ENCODE measurements around the gene NELFCD.
A peak's percentile ranks its signal among the peaks of the same experiment; 100 is the strongest.

NELFCD gene

DNA sequence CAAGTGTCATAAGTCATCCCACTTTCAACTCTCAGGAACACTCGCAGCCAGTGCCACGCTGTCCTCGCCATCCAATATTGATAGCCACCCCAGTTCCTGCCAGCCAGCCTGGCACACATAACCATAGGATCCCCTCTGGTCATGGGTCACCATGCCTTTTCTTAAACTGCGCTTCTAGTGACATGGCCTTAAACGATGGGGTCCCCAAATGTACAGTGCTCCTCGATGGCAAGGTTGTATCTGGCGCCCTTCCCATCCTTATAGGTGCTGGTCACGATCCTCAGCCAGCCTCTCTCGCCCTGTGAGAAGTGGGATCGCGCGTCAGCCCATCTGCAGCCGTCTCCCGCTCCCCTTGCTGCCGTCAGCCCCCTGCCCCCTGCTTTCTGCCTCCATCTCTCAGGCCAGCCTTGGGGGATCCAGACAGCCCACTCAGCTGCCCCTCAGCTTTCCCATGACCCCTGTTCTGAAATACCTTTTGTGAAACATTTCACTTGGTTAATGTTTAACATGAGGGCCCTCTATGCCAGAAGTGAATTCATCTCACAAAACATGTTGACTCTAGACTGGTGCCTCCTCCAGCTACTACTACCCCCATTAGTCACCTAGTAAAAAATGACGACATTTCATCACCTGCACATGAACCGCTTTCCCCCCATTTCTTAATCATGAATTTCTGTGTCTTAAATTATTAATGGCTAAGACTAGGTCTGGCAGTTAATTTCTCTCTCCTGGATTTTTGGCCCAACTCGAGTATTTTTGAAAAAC is 14.6 kb downstream of the NELFCD start:
- no peak for DNase-seq

DNA sequence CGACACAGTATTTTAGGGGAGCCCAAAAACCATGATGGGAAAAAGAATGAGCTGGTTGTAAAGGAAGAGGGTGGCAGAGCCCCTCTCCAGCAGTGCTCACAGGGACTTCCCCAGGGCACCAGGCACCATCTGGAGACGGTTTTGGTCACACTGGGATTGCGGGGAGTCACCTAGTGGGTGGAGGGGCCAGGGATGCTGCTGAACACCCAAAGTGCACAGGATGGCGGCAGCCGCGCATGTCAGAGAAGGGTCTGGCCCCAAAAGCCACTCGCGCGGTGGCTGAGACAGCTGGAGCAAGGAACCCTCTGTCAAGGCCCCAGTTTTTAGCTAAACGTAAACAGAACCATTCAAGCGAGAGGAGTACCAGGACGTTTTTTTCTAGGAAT is 15.2 kb downstream of the NELFCD start:
- no peak for DNase-seq

DNA sequence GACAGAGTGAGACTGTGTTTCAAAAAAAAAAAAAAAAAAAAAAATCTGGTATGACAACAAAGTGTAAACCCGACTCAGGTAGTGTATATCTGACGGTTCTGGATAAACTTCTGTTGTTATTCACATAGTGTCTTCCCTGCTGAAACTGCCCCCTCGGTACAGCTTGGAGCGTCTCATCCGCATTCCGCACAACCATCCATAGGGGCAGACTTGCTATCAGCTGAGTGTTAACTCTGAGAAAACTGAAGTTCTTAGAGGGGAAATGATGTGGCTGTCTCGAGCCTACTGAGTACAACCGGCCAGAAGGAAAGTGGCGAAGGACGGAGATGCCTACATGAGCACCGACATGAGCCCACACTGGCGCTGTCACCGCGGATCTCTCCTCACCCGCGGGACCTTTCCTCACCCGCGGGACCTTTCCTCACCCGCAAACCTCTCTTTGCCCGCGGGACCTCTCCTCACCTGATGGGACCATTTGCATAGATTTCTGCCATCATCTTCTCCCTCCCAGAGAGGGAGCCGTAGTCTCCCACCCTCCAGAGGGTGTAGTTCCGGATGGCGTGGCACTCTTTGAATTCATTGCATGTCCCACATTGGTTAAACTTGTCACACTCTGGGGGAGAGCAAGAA is 16.2 kb downstream of the NELFCD start:
- DNase-seq, result no peak

DNA sequence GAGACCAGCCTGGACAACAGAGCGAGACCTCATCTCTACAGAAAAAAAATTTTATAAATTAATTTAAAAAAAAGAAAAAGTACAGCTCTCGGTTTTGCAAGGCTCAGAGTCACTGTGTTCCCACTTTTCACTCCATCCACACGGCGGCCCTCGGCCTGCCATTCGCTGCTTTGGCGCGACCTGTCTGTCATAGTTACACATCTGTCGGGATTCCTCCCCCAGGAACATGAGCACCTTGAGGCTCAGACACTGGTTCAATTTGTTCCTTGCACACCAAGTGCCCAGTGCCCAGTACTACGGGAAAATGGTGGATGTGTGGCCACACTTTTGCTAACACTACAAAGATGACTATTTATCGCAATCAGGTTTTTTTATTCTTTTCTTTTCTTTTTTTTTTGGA is 17.6 kb downstream of the NELFCD start:
- no peak for DNase-seq

DNA sequence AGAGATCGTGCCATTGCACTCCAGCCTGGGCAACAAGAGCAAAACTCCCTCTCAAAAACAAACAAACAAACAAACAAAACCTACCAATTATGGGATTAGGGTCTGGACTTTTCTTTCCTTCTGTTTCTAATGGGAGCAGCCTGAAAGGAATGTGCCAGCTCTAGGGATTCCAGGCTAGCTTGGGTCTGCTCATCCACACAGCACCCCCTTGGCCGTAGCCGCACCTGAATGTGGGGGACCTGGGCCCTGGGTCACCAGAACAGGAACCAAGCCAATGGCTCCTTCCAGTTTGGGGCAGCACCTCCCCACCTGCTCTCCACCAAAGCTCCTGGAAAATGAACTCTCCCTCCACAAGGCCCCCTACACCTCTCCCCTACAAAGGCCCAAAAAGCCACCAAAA is 19.3 kb downstream of the NELFCD start:
- DNase-seq, result no peak

DNA sequence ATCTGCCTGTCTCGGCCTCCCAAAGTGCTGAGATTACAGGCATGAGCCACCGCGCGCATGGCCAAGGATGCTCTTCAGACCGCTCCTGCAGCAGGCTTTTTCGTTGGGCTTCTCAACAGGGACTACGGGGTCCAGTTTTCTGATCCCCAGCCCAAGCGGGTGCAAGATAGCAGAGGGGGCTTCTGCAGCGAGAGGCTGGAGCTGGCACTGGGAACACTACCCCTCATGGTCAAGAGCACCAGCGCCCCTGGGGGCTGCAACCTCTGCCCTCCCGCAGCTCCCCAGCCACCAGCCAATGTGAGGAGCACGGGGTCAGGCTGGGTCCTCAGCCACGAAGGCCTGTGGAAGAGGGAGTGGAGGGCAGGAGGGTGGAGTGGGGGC is 20.0 kb downstream of the NELFCD start:
- no peak for DNase-seq

DNA sequence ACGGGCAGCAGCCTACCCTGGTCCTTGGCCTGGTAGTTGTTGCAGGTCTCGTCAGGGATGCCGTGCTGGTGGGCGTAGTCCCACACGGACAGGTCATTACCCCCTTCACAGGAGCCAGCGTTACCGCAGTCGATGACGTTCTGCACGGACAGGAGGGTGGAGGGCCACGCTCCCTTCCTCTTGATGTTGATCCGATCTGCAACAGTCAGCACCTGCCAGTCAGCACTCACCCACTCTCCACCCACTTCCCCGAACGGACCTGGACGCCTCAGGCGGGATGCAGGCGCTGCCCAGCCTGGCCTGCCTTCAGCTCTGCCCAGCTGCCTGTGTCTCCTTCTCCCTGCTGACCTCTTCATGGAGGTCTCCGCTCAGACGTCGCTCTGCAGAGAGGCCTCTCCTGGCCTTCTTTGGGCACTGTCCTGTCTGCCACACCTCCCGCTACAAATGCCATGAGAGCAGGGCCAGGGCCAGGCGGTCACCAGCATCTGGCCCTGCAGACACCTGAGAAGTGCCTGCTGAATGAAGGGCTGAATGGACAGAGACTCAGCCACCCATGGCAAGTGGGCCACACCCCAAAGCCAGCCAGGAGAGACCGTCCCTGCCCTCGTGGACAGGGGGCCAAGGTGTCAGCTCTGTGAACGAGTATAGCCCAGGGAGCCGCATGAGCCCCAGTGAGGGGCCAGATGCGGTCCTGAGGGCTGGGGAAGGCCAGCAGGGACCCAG is 20.6 kb downstream of the NELFCD start:
- no peak for DNase-seq

DNA sequence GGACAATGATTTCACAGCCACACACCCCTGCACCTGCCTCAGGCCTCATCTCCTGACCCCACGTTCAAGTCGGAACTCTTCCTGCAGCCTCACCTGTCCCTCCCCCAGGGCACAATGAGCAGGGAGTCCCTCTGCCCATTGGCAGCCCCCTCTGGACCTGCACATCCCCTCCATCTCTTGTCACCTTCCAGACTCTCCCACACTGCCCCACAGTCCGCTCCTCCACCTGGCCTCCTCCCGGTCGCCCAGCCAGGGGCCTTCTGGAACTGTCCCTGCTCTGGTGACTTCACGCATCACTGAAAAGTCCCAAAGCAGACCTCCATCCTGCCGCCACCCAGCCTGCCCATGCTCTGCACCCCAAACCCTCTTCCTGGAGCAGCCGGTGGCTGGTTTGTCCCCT is 21.3 kb downstream of the NELFCD start:
- DNase-seq, result no peak

DNA sequence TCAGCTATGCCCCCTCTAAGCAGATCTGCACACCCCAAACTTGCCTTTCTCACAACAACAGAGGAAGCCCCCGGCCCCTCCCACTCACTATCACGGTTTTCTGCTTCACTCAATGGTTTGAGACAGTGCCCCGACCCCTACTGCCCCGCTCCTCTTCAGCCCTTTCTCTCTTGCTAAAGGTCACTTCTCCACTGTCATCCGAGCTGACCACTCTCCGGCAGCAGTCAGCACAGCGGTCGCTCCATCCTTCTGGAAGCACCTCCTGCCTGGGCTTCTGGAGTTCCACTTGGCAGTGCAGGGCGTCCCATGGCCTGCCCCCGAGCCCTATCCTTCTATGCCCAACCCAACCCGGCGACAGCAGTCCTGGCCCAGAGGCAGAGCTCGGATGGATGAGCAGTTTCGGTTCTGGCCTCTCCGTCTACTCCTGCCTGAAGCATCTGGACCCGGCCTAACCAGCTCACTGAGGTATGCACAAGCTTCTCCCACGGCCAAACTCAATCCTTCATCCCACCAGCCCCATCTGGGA is 21.9 kb downstream of the NELFCD start:
- DNase-seq, result no peak

DNA sequence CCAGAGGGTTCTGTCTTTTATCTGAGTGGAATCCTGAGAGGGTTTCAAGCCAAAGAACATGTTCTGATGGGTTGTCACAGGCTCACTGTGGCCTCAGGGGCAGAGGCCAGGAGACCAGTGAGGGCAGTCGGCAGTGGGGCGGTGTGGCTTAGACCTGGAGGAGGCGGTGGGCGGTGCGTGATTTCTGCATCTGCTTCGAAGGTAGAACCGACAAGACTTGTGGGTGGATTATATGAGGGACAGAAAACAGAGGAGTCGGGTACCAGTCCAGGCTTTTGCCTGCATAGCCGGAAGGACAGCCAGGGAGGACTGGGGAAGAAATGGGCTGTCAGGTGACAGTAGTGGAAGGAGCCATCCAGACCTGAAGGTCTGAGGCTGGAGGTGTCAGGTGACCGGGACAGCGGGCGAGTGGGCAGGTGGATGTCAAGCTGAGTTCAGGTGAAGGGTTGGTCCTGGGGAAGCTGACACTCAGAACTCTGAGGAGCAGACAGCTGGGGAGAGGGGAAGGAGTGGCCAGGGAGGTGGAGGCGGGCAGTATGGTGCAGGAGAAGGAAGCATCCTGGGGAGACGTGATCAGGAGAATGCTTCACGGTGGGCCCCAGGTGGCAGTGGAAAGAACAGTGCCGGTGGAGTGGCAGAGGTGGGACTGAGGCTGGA is 22.9 kb downstream of the NELFCD start:
- no peak for DNase-seq

DNA sequence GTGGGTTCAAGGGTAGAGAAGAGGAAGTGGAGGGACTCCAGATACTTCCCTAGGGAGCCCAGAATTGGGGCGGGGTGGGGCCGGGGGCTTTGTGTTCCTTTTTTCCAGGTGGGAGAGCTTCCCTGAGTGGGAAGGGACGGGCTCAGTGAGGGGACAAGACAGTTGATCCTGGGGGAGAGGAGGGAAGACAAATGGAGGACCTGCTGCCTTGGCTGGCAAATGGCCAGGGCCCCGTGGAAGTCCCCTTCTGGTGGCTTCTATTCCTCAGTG is 23.4 kb downstream of the NELFCD start:
- DNase-seq, result peak; percentile 8

DNA sequence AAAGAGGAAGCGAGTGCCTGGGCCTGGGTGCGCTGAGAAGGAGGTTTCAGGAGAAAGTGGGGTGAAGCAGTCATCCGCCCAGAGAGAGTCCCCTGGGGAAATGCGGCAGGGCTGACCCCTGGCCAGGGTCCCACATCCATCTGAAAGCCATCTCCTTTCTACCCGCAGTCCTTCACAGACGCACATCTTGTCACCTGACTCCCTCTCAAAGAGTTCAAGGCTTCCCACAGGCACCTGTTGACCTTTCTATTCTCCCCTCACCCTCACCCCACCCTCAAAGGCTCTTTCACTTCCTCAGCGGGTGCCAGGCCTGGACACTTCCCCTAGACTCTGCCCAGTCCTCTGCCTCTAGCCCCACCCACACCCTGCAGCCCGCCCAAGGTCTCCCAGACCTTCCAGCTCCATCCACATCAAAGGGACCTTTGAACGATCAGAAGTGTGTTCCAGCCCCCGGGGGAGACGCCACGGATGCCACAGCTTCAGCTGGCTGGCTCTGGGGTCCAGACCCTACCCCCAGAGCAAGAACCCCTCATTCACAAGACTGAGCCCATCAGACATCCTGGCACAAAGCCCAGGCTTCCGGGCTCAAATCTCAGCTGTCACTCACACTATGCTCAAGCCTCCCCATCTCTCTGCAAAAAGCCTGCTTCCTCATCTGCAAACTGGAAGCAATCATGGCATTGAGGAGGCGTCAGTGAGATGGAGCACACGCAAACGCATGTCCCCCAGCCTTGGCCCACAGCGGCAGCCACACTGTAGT is 23.9 kb downstream of the NELFCD start:
- DNase-seq, result peak; percentile 9

DNA sequence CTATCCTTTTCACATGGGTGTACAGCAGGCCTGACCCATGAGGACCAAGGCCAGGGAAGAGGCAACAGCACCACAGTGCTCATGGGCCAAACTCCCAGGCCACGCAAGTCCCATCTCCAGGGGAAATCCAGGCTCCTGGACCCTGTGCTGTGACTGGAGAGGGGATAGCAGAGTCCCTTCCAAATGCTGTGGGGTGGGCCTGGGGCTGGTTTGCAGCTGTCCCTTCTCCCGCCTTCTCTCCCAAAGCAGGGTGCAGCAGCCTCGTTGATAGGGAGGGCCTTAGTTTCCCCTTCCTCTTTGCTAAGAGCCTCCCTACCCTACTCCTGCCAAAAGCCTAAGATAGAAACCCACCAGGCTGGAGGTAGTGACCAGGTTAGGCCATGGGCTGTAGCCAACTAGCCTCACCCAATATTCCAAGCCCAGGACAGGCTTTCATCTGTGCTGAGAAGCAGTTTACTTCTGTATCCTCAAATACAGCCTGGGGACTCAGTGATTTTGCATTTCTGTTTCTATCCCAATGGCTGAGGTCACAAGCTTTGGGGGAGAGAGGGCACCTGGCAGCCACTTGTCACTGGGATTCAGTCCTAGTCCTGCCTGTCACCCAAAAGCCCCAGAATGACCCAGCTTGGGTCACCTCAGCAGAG is 24.6 kb downstream of the NELFCD start:
- no peak for DNase-seq

DNA sequence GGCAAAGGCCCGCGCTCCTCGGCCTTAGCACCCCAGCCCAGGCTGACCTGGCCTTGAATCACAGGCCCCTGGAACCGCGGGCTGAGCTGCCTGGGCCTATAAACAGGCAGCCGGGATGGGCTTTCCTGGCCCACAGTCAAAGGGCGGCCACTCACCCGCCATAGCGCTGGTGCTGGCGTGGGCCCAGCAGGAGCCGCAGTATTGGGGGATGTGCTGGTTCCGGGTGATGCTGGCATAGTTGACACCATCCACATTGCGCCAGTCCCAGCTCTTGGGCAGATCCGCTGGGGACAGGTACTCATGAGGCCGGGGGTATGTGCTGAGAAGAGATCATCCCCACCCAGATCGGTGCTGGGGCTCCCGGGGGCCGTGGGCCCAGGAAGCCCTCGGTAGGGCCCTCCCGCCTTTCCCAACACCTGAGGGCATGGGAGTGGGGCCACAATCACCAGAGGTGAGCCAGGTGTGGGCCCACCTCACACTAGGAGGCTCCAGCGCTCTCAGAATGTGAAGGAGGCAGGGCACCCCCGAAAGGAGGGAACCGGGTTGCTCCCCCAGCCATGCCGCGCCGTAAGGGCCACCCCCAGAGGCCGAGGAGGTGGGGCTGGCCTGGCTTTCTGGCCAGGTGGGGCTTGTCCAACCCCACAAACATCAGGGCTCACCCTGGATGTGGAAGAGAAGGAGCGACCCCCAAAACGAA is 25.3 kb downstream of the NELFCD start:
- DNase-seq, result no peak

DNA sequence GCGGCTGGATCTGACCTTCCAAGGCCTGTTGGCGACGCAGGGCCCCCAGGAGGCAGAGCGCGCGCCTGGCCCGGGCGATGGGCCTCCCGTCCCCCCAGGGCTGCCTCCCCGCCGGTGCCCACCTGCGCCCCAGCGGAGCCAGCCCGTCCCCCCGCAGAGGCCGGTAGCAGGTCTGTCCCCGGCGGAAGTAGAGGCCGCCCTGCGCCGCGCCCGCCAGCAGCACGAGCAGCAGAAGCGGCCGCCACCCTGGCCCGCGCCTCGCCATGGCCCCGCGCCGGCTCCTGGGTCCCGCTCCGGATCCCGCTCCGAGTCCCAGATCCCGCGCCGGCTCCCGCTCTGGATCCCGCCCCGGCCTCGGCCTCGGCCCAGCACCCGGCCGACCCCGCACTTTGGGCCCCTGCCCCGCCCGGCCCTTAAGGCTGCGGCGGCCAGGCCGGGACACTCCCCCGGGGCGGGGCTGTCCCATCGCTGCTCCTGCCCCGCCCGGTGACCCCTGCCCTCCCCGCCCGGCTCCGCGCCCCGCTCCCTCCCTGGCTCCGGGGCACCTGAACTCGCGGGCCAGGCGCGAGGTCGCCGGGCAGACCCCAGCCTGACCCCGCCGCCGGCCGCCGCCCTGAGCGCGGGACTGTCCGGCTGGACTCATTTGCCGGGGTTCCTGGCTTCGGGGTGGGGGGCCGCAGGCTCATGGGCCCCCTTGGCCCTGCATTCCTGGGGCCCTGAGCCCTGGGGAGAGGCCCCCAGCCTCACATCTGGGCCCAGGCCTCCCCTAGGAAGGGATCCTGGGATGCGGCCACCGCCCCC is 26.0 kb downstream of the NELFCD start, which contains the start of gene CTSZ:
CTSZ (minus strand) TSS at position 391 of the 801 bp plus-strand sequence; CDS start at position 265, 126 bp downstream.
- DNase-seq, result no peak

DNA sequence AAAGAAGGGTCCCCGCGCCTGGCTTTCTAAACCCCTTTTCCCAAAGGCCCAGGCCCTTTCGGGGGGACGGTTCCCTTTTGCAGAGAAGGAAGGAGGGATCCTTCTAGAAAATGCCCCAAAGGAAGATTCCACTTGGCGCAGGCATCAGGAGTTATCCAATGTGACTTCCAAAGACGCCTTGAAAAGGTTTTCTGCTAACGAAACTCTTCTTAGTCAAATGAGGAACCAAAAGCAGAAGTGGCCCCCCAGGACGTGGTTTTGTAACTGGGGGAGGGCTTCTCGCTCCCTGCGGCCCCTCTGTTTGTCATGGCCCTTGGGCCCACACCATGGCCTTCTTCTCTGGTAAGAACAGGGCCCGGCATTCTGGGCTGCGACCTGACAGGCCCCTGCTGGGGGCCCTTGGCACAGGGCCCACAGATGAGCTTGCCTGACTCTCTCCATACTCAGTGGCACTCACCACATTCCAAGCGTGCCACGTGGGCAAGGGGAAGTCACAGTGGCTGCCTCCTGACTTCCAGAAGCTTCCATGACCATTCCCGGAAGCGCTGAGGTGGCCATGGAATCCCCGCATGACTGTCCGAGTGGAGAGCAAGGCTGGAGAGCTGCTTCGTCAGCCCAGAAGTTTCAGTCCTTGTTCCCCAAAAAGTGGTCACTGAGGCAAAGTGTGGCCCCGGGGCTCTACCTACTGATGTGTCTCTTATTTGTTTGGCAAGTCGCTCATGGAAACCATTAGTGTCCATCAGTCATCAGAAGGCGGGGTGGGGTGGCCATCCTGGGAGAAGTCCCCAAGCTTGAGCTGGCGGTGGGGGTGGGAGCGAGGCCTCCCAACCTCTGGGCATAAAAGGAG is 26.8 kb downstream of the NELFCD start:
- no peak for DNase-seq

DNA sequence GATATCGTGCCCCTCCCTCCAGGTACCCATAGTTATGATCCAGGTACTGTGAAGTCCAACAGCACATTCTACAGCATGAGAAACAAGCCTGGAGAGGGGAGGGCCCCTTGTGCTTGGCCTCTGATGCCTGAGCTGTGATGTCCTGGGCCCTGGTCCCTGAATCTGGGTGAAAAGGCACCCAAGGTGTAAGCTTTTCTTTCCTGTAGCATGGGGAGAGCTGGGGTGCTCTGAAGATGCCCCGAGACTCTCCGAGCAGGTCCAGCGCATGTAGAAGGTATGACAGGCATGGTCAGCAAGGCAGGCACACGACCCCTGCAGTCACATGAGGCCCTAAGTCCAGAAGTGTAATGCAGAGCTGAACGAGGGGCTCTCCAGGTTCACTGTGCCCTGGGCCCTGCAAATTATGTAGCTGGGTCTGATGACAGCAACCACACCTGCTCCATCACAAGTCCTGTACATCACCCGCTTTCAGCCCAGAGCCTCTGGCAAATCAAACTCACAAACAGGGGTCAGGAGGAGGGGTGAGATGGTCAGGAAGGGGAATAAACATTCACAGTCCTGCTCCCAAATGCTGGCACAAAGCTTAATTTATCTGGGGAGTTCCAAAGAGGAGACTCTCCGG is 27.8 kb downstream of the NELFCD start:
- no peak for DNase-seq

DNA sequence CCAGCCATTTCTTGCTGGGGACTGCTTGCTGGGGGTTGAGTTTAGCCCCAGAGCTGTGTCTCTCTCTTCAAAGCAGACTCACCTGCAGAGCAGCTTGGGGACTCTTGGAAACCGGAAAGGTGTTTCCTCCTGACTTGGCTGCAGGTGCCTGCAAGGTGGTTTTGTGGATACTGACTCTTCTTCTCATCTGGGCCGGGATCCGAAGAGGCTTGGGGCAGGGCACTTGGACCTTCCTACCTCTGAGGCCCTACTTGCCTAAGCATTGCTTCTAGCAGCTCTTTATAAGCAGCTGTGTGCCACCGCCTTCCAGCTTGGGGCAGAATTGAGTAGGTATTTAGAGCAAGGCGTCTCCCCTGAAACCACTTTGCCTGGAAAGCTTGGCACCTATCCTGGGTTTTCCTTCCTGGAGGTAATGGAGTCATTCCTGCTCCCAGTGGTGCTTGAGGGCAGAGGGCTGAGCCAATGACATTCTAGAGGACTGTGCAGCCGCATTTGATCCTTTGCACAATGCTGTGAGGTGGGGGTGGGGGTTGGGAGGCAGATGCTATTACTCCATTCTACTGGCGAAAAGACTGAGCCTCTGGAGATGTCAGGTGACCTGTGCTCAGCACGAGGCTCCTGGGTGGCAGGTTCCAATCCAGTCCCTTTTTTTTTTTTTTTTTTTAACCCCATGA is 29.4 kb downstream of the NELFCD start:
- peak; percentile 25 for DNase-seq

Measured in NCI-H69 (cell line).